Keratinocyte (primary cell): Measurements from ENCODE around the gene KDM2A. TPM values are rescaled to one million over a fixed set of nuclear protein-coding genes. Genes with fewer than 3 reads are reported as not detected.

ENCODE experiments used
- DNase-seq: peaks from one replicate; pipeline ENCODE4 v3.0.0-alpha.2; 2011; ENCODE audit warnings: low read depth, missing footprints, low spot score
- FAIRE-seq: peaks from 2 replicates; lab custom pipeline; 2011; peaks lifted over from hg19 to GRCh38; lab: Jason Lieb, UNC
- H2AFZ ChIP-seq: 2 replicates; pipeline ENCODE4 v1.6.0; 2012; ENCODE audit warnings: low read length, control low read depth, inconsistent platforms; ENCODE audit not compliant: control insufficient read depth
- H3K27ac ChIP-seq: 2 replicates; pipeline ENCODE4 v1.5.1; 2011; ENCODE audit warnings: low read length; ENCODE audit not compliant: control insufficient read depth, insufficient read depth
- H3K27me3 ChIP-seq: 3 replicates; pipeline ENCODE4 v1.6.0; 2011; ENCODE audit warnings: low read length; ENCODE audit not compliant: control insufficient read depth, insufficient read depth; ENCODE audit errors: extremely low read depth
- H3K36me3 ChIP-seq, 2 experiments: 2 replicates in 1 of 2; 3 replicates in 1 of 2; pipeline ENCODE4 v1.5.1; 2011; ENCODE audit warnings: low read length in 2 of 2, mild to moderate bottlenecking in 1 of 2; ENCODE audit not compliant: control insufficient read depth in 2 of 2, insufficient read depth in 2 of 2; ENCODE audit errors: extremely low read depth in 1 of 2
- H3K4me1 ChIP-seq: 3 replicates; pipeline ENCODE4 v1.5.1; 2011; ENCODE audit warnings: low read length; ENCODE audit not compliant: control insufficient read depth, insufficient read depth; ENCODE audit errors: extremely low read depth
- H3K4me2 ChIP-seq: 3 replicates; pipeline ENCODE4 v1.6.0; 2011; ENCODE audit warnings: low read depth, low read length; ENCODE audit not compliant: control insufficient read depth, insufficient read depth; ENCODE audit errors: extremely low read depth
- H3K4me3 ChIP-seq, 3 experiments: fragments of 200-600 bp in 1 of 3; sonication (generic) in 1 of 3; 2 replicates in 2 of 3; 3 replicates in 1 of 3; pipeline ENCODE4 v1.5.1; 2011 to 2016; ENCODE audit warnings: low read length in 3 of 3, mild to moderate bottlenecking in 3 of 3, control low read depth in 2 of 3, inconsistent platforms in 1 of 3, low read depth in 1 of 3, mixed read lengths in 1 of 3, mixed run types in 1 of 3, moderate library complexity in 1 of 3; ENCODE audit not compliant: control insufficient read depth in 2 of 3, insufficient read depth in 2 of 3; ENCODE audit errors: extremely low read depth in 1 of 3
- H3K79me2 ChIP-seq: 2 replicates; pipeline ENCODE4 v1.6.0; 2012; ENCODE audit warnings: low read length; ENCODE audit not compliant: control insufficient read depth, insufficient read depth
- H3K9ac ChIP-seq: 3 replicates; pipeline ENCODE4 v1.6.0; 2011; ENCODE audit warnings: low read length; ENCODE audit not compliant: control insufficient read depth, insufficient read depth; ENCODE audit errors: extremely low read depth
- H3K9me1 ChIP-seq: 3 replicates; pipeline ENCODE4 v1.6.0; 2011; ENCODE audit warnings: low read length; ENCODE audit not compliant: control insufficient read depth, insufficient read depth; ENCODE audit errors: extremely low read depth
- H3K9me3 ChIP-seq: 2 replicates; pipeline ENCODE4 v1.5.1; 2012; ENCODE audit warnings: low read depth, low read length; ENCODE audit not compliant: control insufficient read depth
- H4K20me1 ChIP-seq: 3 replicates; pipeline ENCODE4 v1.6.0; 2011; ENCODE audit warnings: low read length; ENCODE audit not compliant: control insufficient read depth, insufficient read depth; ENCODE audit errors: extremely low read depth
- CTCF ChIP-seq, 3 experiments: IDR thresholded peaks in 1 of 3; conservative IDR thresholded peaks in 1 of 3; optimal IDR thresholded peaks in 1 of 3; 2 replicates in 2 of 3; 3 replicates in 1 of 3; pipeline versions ENCODE3 to v1.5.1; 2011; ENCODE audit warnings: low read length in 3 of 3, mild to moderate bottlenecking in 3 of 3, moderate library complexity in 2 of 3, control low read depth in 1 of 3, inconsistent platforms in 1 of 3; ENCODE audit not compliant: insufficient read depth in 2 of 3; ENCODE audit errors: extremely low read depth in 1 of 3
- EZH2 ChIP-seq: IDR thresholded peaks from one replicate; pipeline ENCODE4 v1.6.1; 2012; ENCODE audit warnings: inconsistent platforms, mild to moderate bottlenecking, low read length, moderate library complexity
- dilution Hi-C: fragments of 300-500 bp; cut with MboI; formaldehyde crosslinking; loops from one replicate; pipeline ENCODE4 v1.7.0; 2020; ENCODE audit warnings: low sequenced_read_pairs; ENCODE audit not compliant: extremely low pct_ligation_motif_present
- polyA plus RNA-seq, 5 experiments: library from polyadenylated mRNA; depleted of rRNA in 3 of 5; stranded (reverse) in 3 of 5; stranded (forward) in 1 of 5; unstranded in 1 of 5; fragments of >200 nt; gene quantifications; 1 replicate in 1 of 5; 2 replicates in 3 of 5; 3 replicates in 1 of 5; pipeline versions ENCODE4 v1.2.1 to v1.2.3, GENCODE V29; 2011 to 2012; ENCODE audit warnings: missing spikeins in 2 of 5, low read depth in 1 of 5, low replicate concordance in 1 of 5

Gene KDM2A
- polyA plus RNA-seq, 1 donor (not counting 4 experiments of a cell fraction or from before 2014, with no cell fraction given): 29.9 TPM

- peaks cover 6 to 19% of the 10 kb centered on the region in 2 experiments for H3K36me3 ChIP-seq
- no peak overlapping the region for H3K9ac ChIP-seq
- TF ChIP-seq CTCF (optimal IDR thresholded peaks at IDR 0.05 in 1 of 3, IDR thresholded peaks at IDR 0.05 in 1 of 3, conservative IDR thresholded peaks at IDR 0.05 in 1 of 3; ENCODE audit: extremely low read depth in 1 of 3, insufficient read depth in 2 of 3, low read length in 3 of 3) (no peak), EZH2 (no peak)
- H2AFZ ChIP-seq: no peak overlapping the region
- no peaks in the 10 kb centered on the region for H4K20me1 ChIP-seq
- FAIRE-seq: no peak
- no peaks in the 10 kb centered on the region for H3K27me3 ChIP-seq
- H3K4me2 ChIP-seq: no peak overlapping the region
- no peaks in the 10 kb centered on the region for H3K9me1 ChIP-seq
- dilution Hi-C loops: no loop called here
- no peak overlapping the region for H3K27ac ChIP-seq
- H3K9me3 ChIP-seq: no peaks in the 10 kb centered on the region
- no peak overlapping the region for H3K4me3 ChIP-seq
- no peaks in the 10 kb centered on the region for H3K4me1 ChIP-seq
- H3K79me2 ChIP-seq: no peaks in the 10 kb centered on the region
- no peak for DNase-seq
Measured at GRCh38 chr11:67211656-67212436, 92.8 kb downstream of the KDM2A start.

GRCh38 chr11:67213178-67213621 is 94.1 kb downstream of the KDM2A start:
- DNase-seq (no peak), FAIRE-seq (no peak)
- Histone ChIP-seq H3K36me3 (peaks cover 7 to 26% of the 10 kb centered on the region in 2 experiments), H3K9ac (no peak overlapping the region), H3K4me1 (no peaks in the 10 kb centered on the region), H3K27me3 (no peaks in the 10 kb centered on the region), H2AFZ (no peak overlapping the region), H3K9me1 (no peaks in the 10 kb centered on the region), H3K79me2 (no peaks in the 10 kb centered on the region), H3K27ac (no peak overlapping the region), H3K4me2 (no peak overlapping the region), H3K4me3 (no peak overlapping the region), H4K20me1 (no peaks in the 10 kb centered on the region), H3K9me3 (no peaks in the 10 kb centered on the region)
- TF ChIP-seq CTCF (optimal IDR thresholded peaks at IDR 0.05 in 1 of 3, IDR thresholded peaks at IDR 0.05 in 1 of 3, conservative IDR thresholded peaks at IDR 0.05 in 1 of 3; ENCODE audit: extremely low read depth in 1 of 3, insufficient read depth in 2 of 3, low read length in 3 of 3): no peak
- TF ChIP-seq EZH2: no peak
- dilution Hi-C loops: no loop called here
